Activated CD4-positive, alpha-beta memory T cell treated with anti-CD3 and anti-CD28 coated beads for 36 hours (primary cell): ENCODE measurements around the gene RPS6KA2. TPM values are rescaled to one million over a fixed set of nuclear protein-coding genes. Genes with fewer than 3 reads are reported as not detected.

Source experiments
- CTCF ChIA-PET: fragments of 350-600 bp; sonication (Branson Sonifier 250); formaldehyde crosslinking; loops from one replicate; lab custom pipeline; 2021; ENCODE audit warnings: antibody characterized with exemption, inconsistent platforms; lab: Charles Lee
- POLR2A ChIA-PET: fragments of 350-600 bp; sonication (Branson Sonifier 250); formaldehyde crosslinking; loops from one replicate; lab custom pipeline; 2021; ENCODE audit warnings: antibody characterized with exemption; lab: Charles Lee
- DNase-seq: peaks from one replicate; pipeline ENCODE4 v3.0.0-alpha.2; 2020
- H3K27ac Mint-ChIP-seq: one replicate; pipeline ENCODE4 v1.8.0; 2021; ENCODE audit warnings: mixed read lengths
- H3K27me3 Mint-ChIP-seq: one replicate; pipeline ENCODE4 v1.8.0; 2021; ENCODE audit warnings: mixed read lengths
- H3K36me3 Mint-ChIP-seq: one replicate; pipeline ENCODE4 v1.8.0; 2021; ENCODE audit warnings: mixed read lengths
- H3K4me1 Mint-ChIP-seq: one replicate; pipeline ENCODE4 v1.8.0; 2021; ENCODE audit warnings: low read depth, mixed read lengths
- H3K4me3 Mint-ChIP-seq: one replicate; pipeline ENCODE4 v1.8.0; 2021; ENCODE audit warnings: mild to moderate bottlenecking, mixed read lengths
- H3K9me3 Mint-ChIP-seq: one replicate; pipeline ENCODE4 v1.8.0; 2021; ENCODE audit warnings: mixed read lengths
- intact Hi-C: fragments of 100-400 bp; cut with micrococcal nuclease; formaldehyde crosslinking; loops from one replicate; pipeline ENCODE4 v1.15.1; 2023
- total RNA-seq, 2 experiments: library from RNA; stranded (reverse); gene quantifications; one replicate each; pipeline ENCODE4 v1.2.3, GENCODE V29; 2021

RPS6KA2 gene
- total RNA-seq, 2 experiments from 2014 or later = 7.7 to 7.9 TPM

- no peak for DNase-seq
- CTCF ChIA-PET = no interaction called here
- H3K4me3 Mint-ChIP-seq = no peak overlapping the region
- H3K36me3 Mint-ChIP-seq = peaks cover 3% of the 10 kb centered on the region
- H3K9me3 Mint-ChIP-seq = peaks cover 16% of the 10 kb centered on the region
- intact Hi-C loops = no loop called here
- H3K27ac Mint-ChIP-seq = no peak overlapping the region
- POLR2A ChIA-PET = no interaction called here
- peaks cover 7% of the 10 kb centered on the region for H3K27me3 Mint-ChIP-seq
- H3K4me1 Mint-ChIP-seq = peaks cover 2% of the 10 kb centered on the region
Observed at GRCh38 chr6:166558156-166559005, 68.7 kb downstream of the RPS6KA2 start.

DNA sequence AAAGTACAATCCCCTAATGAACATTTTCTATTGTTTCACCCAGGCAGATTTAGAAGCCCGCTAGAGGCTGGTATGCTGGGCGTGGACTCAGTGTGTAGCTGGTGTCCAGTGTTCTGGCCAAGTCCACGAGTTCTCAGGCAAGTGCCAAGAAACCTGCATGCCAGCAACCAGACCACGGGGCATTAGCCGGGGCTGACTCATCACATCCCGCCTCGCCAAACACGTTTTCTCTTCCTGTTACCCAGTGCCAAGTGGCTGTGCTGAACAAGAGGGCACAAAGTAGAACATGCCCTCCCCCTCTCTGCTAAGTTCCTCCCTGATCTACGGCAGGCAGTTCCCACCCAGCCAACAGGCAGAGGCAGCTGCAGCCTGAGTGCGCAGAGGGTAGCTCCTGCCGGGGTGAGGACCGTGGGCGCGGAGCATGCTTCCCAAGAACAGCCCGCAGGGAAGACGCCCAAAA is 70.2 kb downstream of the RPS6KA2 start:
- POLR2A ChIA-PET = no interaction called here
- no peak overlapping the region for H3K4me3 Mint-ChIP-seq
- H3K27me3 Mint-ChIP-seq = peaks cover 7% of the 10 kb centered on the region
- peak; percentile 16 for DNase-seq
- CTCF ChIA-PET = no interaction called here
- intact Hi-C loops = no loop called here
- no peak overlapping the region for H3K27ac Mint-ChIP-seq
- peaks cover 16% of the 10 kb centered on the region for H3K9me3 Mint-ChIP-seq
- peaks cover 2% of the 10 kb centered on the region for H3K4me1 Mint-ChIP-seq
- H3K36me3 Mint-ChIP-seq = peaks cover 3% of the 10 kb centered on the region

GRCh38 chr6:166556336-166556735 is 70.7 kb downstream of the RPS6KA2 start:
- ChIA-PET CTCF (no interaction called here), POLR2A (no interaction called here)
- Mint-ChIP-seq H3K9me3 (peaks cover 16% of the 10 kb centered on the region), H3K4me3 (no peak overlapping the region), H3K36me3 (peaks cover 3% of the 10 kb centered on the region), H3K4me1 (peaks cover 2% of the 10 kb centered on the region), H3K27ac (no peak overlapping the region), H3K27me3 (peaks cover 7% of the 10 kb centered on the region)
- intact Hi-C loops = no loop called here
- no peak for DNase-seq

GRCh38 chr6:166555086-166555485 is 72.0 kb downstream of the RPS6KA2 start:
- Mint-ChIP-seq H3K27me3 (peaks cover 7% of the 10 kb centered on the region), H3K36me3 (peaks cover 3% of the 10 kb centered on the region), H3K27ac (no peak overlapping the region), H3K4me1 (peaks cover 2% of the 10 kb centered on the region), H3K4me3 (no peak overlapping the region), H3K9me3 (peaks cover 10% of the 10 kb centered on the region)
- POLR2A ChIA-PET = no interaction called here
- CTCF ChIA-PET = no interaction called here
- no peak for DNase-seq
- intact Hi-C loops = no loop called here

DNA sequence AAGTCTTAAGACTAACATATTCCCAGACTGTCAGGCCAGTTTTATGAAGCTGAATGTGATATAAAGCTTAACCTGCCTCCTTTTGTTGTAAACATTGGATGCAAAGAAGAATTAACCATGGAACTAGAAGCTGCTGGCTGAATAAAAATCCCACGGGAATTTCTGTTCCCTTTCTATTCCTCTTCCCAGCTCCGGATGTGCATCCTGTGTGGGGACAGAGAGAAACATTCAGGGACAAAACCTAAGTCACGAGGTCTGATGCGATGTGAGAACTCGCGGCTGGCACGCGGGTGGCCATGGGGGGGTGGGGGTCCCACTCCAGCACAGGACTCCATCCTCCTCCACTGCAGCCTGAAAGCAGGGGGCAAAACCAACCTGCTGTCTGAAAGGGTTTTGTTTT is 72.7 kb downstream of the RPS6KA2 start:
- CTCF ChIA-PET = no interaction called here
- intact Hi-C loops = no loop called here
- no peak for DNase-seq
- Mint-ChIP-seq H3K27ac (no peak overlapping the region), H3K4me1 (peaks cover 2% of the 10 kb centered on the region), H3K36me3 (peaks cover 3% of the 10 kb centered on the region), H3K27me3 (peaks cover 7% of the 10 kb centered on the region), H3K4me3 (no peak overlapping the region), H3K9me3 (peaks cover 5% of the 10 kb centered on the region)
- POLR2A ChIA-PET = no interaction called here

DNA sequence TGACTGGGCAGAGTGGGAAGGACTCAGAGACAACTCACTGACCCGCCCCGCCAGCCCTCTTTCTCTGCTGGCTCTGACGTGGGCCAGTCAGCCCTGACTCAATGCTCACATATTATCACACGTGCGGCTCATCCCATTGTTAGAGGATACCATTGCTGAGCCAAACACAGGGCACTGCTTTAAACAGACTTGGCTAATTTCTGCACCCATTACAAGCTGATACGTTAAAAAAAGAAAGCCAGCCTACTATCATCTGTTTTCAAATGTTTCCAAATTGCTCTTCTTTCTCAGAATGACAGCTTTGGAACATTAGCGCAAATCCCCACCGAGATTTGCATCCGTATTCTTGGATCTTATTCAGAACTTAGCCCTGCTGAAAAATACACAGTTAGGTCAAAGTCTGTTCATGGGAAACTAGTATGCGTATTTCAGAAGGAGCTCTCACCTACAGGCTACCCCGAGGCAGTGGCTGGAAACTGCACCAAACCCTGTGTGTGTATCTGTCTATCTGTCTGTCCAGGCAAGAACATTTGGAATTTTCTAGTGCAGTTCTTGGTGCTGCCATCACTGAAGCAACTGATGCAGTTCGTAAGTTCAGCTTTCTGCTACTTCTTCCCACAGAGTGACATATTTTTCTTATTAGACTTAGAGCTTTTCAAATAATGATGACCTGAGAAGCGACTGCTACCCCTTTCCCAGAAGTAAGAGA is 73.3 kb downstream of the RPS6KA2 start:
- POLR2A ChIA-PET = no interaction called here
- intact Hi-C loops = no loop called here
- peaks cover 2% of the 10 kb centered on the region for H3K4me1 Mint-ChIP-seq
- peaks cover 7% of the 10 kb centered on the region for H3K27me3 Mint-ChIP-seq
- no peaks in the 10 kb centered on the region for H3K9me3 Mint-ChIP-seq
- H3K27ac Mint-ChIP-seq = no peak overlapping the region
- H3K36me3 Mint-ChIP-seq = no peaks in the 10 kb centered on the region
- H3K4me3 Mint-ChIP-seq = no peak overlapping the region
- DNase-seq = no peak
- CTCF ChIA-PET = no interaction called here

- Mint-ChIP-seq H3K4me1 (peaks cover 2% of the 10 kb centered on the region), H3K9me3 (no peaks in the 10 kb centered on the region), H3K36me3 (no peaks in the 10 kb centered on the region), H3K4me3 (no peak overlapping the region), H3K27me3 (peaks cover 7% of the 10 kb centered on the region), H3K27ac (no peak overlapping the region)
- intact Hi-C loops = no loop called here
- CTCF ChIA-PET = no interaction called here
- no peak for DNase-seq
- POLR2A ChIA-PET = no interaction called here
Observed at GRCh38 chr6:166552600-166552999, 74.5 kb downstream of the RPS6KA2 start.

- H3K4me3 Mint-ChIP-seq = no peak overlapping the region
- intact Hi-C loops = no loop called here
- no peak for DNase-seq
- POLR2A ChIA-PET = no interaction called here
- H3K36me3 Mint-ChIP-seq = no peaks in the 10 kb centered on the region
- H3K27me3 Mint-ChIP-seq = peaks cover 4% of the 10 kb centered on the region
- CTCF ChIA-PET = no interaction called here
- H3K27ac Mint-ChIP-seq = no peak overlapping the region
- peaks cover under 1% of the 10 kb centered on the region for H3K4me1 Mint-ChIP-seq
- no peaks in the 10 kb centered on the region for H3K9me3 Mint-ChIP-seq
Observed at GRCh38 chr6:166551754-166552495, 75.1 kb downstream of the RPS6KA2 start.

DNA sequence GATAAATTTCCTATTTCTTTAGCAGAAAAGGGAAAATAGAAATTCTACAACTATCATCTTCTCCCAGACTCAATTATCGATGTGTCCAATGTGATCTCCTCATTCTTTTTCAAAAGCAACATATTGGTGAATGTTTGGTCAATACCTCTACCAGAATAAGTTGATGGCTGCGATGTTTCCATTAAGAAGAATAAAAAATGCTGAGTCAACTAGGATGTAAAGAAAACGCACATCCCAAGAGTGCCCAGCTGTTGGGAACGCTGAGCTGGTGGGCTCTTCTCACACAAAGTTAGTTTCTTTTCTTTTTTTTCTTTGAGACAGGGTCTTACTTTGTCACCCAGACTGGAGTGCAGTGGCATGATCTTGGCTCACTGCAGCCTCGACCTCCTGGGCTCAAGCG is 80.4 kb downstream of the RPS6KA2 start:
- CTCF ChIA-PET = no interaction called here
- POLR2A ChIA-PET = no interaction called here
- Mint-ChIP-seq H3K4me1 (peaks cover 9% of the 10 kb centered on the region), H3K9me3 (no peaks in the 10 kb centered on the region), H3K4me3 (no peak overlapping the region), H3K36me3 (no peaks in the 10 kb centered on the region), H3K27me3 (no peaks in the 10 kb centered on the region), H3K27ac (no peak overlapping the region)
- intact Hi-C loops = no loop called here
- DNase-seq = no peak

GRCh38 chr6:166545156-166546034 is 81.7 kb downstream of the RPS6KA2 start:
- Mint-ChIP-seq H3K4me3 (no peak overlapping the region), H3K27me3 (no peaks in the 10 kb centered on the region), H3K27ac (no peak overlapping the region), H3K36me3 (no peaks in the 10 kb centered on the region), H3K9me3 (no peaks in the 10 kb centered on the region), H3K4me1 (peaks cover 21% of the 10 kb centered on the region)
- POLR2A ChIA-PET = no interaction called here
- CTCF ChIA-PET = no interaction called here
- no peak for DNase-seq
- intact Hi-C loops = no loop called here

DNA sequence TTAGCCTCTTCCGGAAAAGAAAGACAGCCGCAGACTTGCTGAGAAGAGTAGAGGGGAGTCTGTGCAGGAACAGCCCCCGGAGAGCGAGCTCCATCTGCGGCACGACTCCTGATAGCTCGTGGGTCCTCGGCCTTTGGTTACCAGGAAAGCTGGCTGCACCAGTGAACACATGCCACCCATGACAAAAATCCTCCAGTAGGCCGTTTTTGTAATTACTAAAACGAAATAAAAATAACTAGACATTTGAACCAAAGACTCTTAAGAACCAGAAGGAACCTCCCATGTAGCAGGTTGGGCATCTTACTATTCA is 82.8 kb downstream of the RPS6KA2 start:
- DNase-seq = no peak
- H3K4me1 Mint-ChIP-seq = peaks cover 26% of the 10 kb centered on the region
- H3K27me3 Mint-ChIP-seq = no peaks in the 10 kb centered on the region
- ChIA-PET CTCF (no interaction called here), POLR2A (no interaction called here)
- H3K27ac Mint-ChIP-seq = no peak overlapping the region
- H3K4me3 Mint-ChIP-seq = no peak overlapping the region
- no peaks in the 10 kb centered on the region for H3K36me3 Mint-ChIP-seq
- H3K9me3 Mint-ChIP-seq = no peaks in the 10 kb centered on the region
- intact Hi-C loops = loop anchor here (5.0 kb wide), 1 partner anchor 398 kb away; no protein-coding TSS in a partner anchor
